ENCODE results near the gene MAPK14.

DNA sequence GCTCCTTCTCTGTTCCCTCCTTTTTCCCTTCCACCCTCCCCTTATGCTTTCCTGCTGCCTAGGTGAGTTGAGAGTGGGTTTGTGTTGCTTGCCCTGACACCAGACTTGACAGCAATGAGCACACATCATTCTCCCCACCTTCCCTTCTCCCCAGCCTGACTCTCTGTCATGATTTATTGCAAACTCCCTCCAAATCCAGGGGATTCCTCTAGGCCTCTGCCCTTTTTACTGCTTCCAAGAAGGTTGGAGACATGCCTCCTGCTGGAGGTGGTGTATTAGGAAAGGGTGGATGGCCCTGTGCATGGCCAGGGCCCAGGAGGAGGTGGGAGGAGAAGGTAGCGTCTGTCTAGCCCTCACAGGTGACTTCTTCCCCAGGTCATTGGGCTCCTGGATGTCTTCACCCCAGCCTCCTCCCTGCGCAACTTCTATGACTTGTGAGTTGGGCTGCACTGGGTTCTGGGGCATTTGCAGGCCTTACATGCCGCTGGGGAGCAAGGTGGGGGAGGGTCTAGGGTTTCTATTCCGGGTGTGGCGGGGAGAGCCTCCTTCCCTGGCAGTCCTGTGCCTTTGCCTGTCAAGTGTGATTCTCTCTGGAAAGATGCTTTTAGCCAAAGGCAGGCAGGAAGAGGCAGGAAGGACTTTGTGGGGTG lies 104.8 kb downstream of the MAPK14 start:
- TF ChIP-seq CTCF (conservative IDR thresholded peaks at IDR 0.05; ENCODE audit: low read depth, low read length) (0 out of 2 replicates have a peak, but pooled peaks have one; percentile 24), EZH2 (IDR thresholded peaks at IDR 0.05; ENCODE audit: borderline replicate concordance, low read depth, low read length, poor library complexity, severe bottlenecking) (no peak)

All from A673 (cell line).